NCI-H2171 treated with DMSO at 0.1 percent for 48 hours (cell line): ENCODE data around the gene IVD.

Experiments used
- DNase-seq: peaks from one replicate; lab custom pipeline; 2025; lab: John Stamatoyannopoulos, UW

IVD gene

GRCh38 chr15:40459391-40460015 lies 53.9 kb downstream of the IVD start:
- DNase-seq: no peak

DNA sequence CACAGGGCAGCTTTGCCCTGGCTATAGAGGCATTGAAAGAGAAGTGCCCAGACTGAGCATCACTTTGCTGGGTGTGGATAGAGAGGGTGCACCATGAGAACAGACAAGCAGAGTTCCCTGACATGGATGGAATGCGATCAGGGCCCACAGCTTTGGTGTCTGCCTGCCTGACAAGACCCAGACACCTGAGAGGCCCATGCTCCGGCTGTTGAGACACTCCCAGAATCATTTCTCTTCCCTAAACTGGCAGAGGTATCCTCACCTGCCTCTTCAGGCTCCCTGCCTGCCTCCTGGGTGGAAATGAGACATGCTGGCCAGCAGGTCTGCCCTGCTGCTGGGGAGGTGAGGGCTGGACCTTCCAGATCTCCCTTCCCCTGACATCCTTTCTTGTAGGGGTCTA lies 54.8 kb downstream of the IVD start:
- no peak for DNase-seq

GRCh38 chr15:40461958-40462357 lies 56.4 kb downstream of the IVD start:
- no peak for DNase-seq

- DNase-seq: no peak
Observed at GRCh38 chr15:40463279-40463678, 57.7 kb downstream of the IVD start.

GRCh38 chr15:40463886-40464545 lies 58.4 kb downstream of the IVD start:
- no peak for DNase-seq

DNA sequence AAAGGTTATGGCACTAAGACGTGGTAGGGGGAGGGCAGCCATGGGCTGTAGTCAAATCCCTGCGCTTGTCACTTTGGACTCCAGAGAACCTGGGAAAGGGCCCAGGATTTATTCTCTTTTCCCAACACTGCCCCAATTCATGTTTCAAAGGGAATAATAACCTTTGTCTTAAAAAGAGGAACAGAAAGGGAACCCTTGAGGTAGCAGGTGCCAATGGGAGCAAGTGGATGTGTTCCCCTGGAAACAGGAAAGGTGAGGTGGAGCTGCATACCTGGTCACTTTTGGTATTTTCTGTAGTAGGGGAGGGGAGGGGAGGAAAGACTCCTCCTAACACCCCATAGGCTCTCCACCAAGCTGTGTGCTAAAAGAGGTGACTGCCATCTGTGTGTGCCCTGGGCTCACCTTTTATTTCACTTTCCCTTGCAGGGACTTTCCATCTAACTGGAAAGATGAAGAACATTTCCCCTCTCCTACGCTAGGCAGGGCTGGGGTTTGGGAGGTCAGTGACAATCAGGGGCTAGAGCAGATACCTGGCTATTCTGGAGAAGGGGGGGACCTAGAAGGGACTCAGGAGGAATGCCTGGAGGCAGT lies 59.1 kb downstream of the IVD start:
- DNase-seq: no peak

DNA sequence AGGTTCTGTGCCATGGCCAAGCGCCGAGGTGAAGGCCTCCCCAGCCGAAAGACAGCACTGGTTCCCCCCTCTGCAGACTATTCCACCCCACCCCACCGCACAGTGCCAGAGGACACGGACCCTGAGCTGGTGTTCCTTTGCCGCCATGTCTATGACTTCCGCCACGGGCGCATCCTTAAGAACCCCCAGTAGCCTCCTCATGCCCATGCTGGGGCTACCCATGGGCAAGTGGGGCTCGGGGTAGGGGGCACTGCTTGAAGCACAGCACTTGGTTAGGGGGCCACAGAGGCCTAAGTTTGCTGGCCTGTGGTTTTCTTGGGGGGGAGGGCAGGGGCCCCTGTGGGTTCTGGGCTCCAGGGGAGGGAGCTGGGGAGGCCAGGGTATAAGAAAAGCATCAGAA lies 60.3 kb downstream of the IVD start:
- DNase-seq: no peak

- DNase-seq: no peak
Observed at GRCh38 chr15:40466426-40467260, 61.0 kb downstream of the IVD start.

DNA sequence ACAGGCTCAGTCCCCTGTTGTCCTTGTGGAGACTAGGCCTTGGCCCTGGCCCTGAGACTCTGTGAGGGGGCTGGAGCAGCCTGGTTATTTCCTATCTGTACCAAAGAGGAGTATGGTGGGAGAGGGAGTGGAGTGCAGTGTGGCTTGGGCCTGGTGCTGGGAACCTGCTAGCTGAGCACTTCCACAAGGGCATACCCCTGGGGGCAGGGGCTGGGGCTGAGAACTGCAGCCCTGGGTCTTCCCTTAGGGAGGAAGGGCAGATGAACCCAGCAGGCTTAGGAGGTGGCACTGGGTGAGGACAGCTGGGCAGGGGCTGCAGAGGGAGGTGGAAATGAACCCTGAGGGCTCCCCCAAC lies 61.6 kb downstream of the IVD start:
- DNase-seq: no peak

- no peak for DNase-seq
Observed at GRCh38 chr15:40468898-40469331, 63.3 kb downstream of the IVD start.

- no peak for DNase-seq
Observed at GRCh38 chr15:40469776-40470390, 64.3 kb downstream of the IVD start.

GRCh38 chr15:40470423-40471104 lies 65.0 kb downstream of the IVD start, which contains the start of gene CHST14:
TSS of gene CHST14 (plus strand) at chr15:40470984. CDS start at chr15:40471214, 230 bp downstream.
- peak; percentile 41 for DNase-seq
